GM23248 (cell line): ENCODE results near the gene PYGO1.

Source experiments
- EZH2 ChIP-seq: fragments of 200-600 bp; sonication (generic); IDR thresholded peaks from 2 replicates; pipeline ENCODE4 v1.6.1; 2018; ENCODE audit warnings: antibody characterized with exemption, mild to moderate bottlenecking; ENCODE audit not compliant: insufficient read depth, poor library complexity, severe bottlenecking
- EZH2phosphoT487 ChIP-seq: fragments of 200-600 bp; sonication (generic); IDR thresholded peaks from 2 replicates; pipeline ENCODE4 v1.6.1; 2018; ENCODE audit warnings: antibody characterized with exemption, moderate library complexity, mild to moderate bottlenecking, low read depth; ENCODE audit not compliant: insufficient read depth

- TF ChIP-seq EZH2phosphoT487, result no peak
- no peak for TF ChIP-seq EZH2
Observed at GRCh38 chr15:55552926-55553325, 35.2 kb downstream of the PYGO1 start.
